NT2/D1 (cell line): ENCODE data around the gene LTBP2.

ENCODE experiments used
- DNase-seq: peaks from one replicate; pipeline ENCODE4 v3.0.0-alpha.2; 2011; ENCODE audit warnings: low read depth, low spot score
- H3K27me3 ChIP-seq: 2 replicates; pipeline ENCODE4 v1.6.0; 2011; ENCODE audit warnings: mild to moderate bottlenecking; ENCODE audit not compliant: insufficient read length, insufficient read depth
- H3K36me3 ChIP-seq: 2 replicates; pipeline ENCODE4 v1.6.1; 2011; ENCODE audit warnings: mild to moderate bottlenecking, low read length, mixed read lengths; ENCODE audit not compliant: insufficient read depth, insufficient read length
- H3K4me1 ChIP-seq: 2 replicates; pipeline ENCODE4 v1.5.1; 2011; ENCODE audit not compliant: insufficient read depth, insufficient read length
- H3K4me3 ChIP-seq: 2 replicates; pipeline ENCODE4 v1.5.1; 2011; ENCODE audit warnings: low read depth; ENCODE audit not compliant: insufficient read length
- H3K9ac ChIP-seq: 2 replicates; pipeline ENCODE4 v1.6.0; 2011; ENCODE audit warnings: low read depth; ENCODE audit not compliant: insufficient read length
- H3K9me3 ChIP-seq: 2 replicates; pipeline ENCODE4 v1.5.1; 2011; ENCODE audit warnings: mild to moderate bottlenecking, low read length; ENCODE audit not compliant: insufficient read depth
- SUZ12 ChIP-seq: IDR thresholded peaks from 2 replicates; pipeline ENCODE4 v1.6.1; 2011; ENCODE audit not compliant: insufficient read length, insufficient read depth; ENCODE audit errors: extremely low read depth
- YY1 ChIP-seq: IDR thresholded peaks from 2 replicates; pipeline ENCODE4 v1.6.1; 2011; ENCODE audit not compliant: insufficient read length, insufficient read depth
- ZNF274 ChIP-seq: IDR thresholded peaks from 2 replicates; pipeline ENCODE4 v1.6.1; 2011; ENCODE audit warnings: mild to moderate bottlenecking, low read depth, low read length

The LTBP2 gene

DNA sequence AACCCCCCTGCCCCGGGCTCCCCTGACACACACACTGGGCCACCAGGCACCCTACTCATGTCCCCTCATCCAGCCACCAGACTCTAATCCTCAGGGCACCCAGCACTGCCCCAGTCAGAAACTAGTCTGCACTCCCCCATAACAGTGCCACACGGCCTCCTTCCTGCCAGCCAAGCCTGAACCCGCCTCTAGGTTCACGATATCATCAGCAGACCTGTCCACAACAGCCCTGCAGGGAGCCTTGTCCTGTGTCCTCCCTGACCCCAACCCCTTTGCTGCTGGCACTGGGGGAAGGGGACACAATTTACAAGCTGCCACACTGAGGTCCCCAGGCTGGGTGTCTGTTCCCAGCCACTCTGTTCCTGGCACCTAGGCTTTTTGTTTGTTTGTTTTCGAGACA, 33.6 kb downstream of the LTBP2 start:
- no peaks in the 10 kb centered on the region for H3K9me3 ChIP-seq
- no peak for DNase-seq
- H3K9ac ChIP-seq: no peak overlapping the region
- peaks cover 4% of the 10 kb centered on the region for H3K4me1 ChIP-seq
- H3K36me3 ChIP-seq: peaks cover 4% of the 10 kb centered on the region
- H3K4me3 ChIP-seq: no peak overlapping the region
- H3K27me3 ChIP-seq: no peaks in the 10 kb centered on the region
- TF ChIP-seq ZNF274 (no peak), SUZ12 (no peak), YY1 (no peak)

- Histone ChIP-seq H3K4me1 (peaks cover 9% of the 10 kb centered on the region), H3K36me3 (peaks cover 4% of the 10 kb centered on the region), H3K9me3 (no peaks in the 10 kb centered on the region), H3K27me3 (no peaks in the 10 kb centered on the region), H3K9ac (no peak overlapping the region), H3K4me3 (no peak overlapping the region)
- TF ChIP-seq YY1 (no peak), ZNF274 (no peak), SUZ12 (no peak)
- DNase-seq: no peak
These were observed 34.1 kb downstream of the LTBP2 start for GRCh38 chr14:74577948-74578275.

DNA sequence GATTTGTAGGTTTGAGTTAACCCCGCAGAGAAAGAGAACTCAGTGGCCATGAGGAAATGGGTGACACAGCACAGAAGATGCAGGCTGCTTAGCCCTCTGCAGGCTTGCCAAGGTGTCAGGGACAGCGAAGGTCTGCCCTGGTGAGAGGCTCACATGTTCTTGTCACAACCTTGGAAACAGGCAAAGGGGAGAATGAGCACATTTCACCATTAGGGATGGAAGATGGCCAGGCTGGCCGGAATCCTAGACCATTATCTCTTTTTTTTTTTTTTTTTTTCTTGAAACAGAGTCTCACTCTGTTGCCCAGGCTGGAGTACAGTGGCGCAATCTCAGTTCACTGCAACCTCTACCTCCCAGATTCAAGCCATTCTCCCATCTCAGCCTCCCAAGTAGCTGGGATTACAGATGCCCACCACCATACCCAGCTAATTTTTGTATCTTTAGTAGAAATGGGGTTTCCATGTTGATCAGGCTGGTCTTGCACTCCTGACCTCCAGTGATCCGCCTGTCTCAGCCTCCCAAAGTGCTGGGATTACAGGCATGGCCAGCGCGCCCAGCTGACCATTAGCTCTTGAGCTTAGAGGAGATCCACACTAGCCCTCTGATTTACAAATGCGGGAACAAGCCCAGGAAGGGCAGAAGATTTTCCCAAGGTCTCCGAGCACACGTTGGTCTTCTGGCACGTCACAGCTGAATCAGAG, 34.6 kb downstream of the LTBP2 start:
- Histone ChIP-seq H3K9ac (no peak overlapping the region), H3K36me3 (peaks cover 2% of the 10 kb centered on the region), H3K4me3 (no peak overlapping the region), H3K4me1 (peaks cover 10% of the 10 kb centered on the region), H3K9me3 (no peaks in the 10 kb centered on the region), H3K27me3 (no peaks in the 10 kb centered on the region)
- no peak for DNase-seq
- no peak for TF ChIP-seq SUZ12
- no peak for TF ChIP-seq YY1
- no peak for TF ChIP-seq ZNF274

DNA sequence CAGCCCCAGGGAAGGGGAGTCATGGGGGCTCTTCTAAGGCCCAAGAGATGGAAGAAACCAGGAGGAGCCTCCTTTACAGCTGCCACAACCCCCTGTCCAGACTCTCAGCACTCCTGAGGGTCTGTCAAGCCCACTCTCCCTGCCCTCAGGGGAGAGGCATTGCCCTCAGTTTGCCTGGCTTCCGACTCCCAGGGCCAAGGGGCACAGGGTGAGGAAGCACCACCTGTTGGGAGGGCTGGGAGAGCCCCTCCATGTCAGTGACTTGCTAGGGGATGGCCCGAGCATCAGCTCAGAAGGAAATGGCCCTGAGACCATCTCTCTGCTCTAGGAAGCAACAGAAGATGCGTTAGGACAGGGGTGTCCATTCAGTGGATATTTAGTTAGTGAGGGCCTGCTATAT, 36.1 kb downstream of the LTBP2 start:
- H3K9ac ChIP-seq: no peak overlapping the region
- H3K4me1 ChIP-seq: peaks cover 11% of the 10 kb centered on the region
- no peak overlapping the region for H3K4me3 ChIP-seq
- H3K27me3 ChIP-seq: no peaks in the 10 kb centered on the region
- TF ChIP-seq SUZ12: no peak
- no peak for TF ChIP-seq ZNF274
- no peak for TF ChIP-seq YY1
- no peaks in the 10 kb centered on the region for H3K9me3 ChIP-seq
- no peak for DNase-seq
- no peaks in the 10 kb centered on the region for H3K36me3 ChIP-seq

DNA sequence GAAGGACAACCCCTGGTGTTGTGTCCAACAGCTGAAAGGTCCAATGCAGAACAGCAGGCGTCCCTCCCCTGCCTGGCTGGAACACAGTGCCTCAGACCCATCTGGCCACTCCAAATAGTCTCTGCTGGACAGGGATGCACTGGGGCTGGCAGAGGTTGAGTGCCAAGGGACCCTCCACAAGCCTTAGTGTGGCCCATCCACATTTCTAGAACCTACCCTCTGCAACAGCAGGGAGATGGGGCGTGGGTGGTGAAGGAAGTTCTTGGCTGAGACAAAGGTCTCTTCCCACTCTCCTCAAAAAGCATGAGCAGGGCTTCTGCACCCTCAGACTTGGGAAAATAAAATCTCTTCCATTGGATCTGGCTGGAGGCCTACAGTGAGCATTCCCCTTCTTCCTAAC, 36.5 kb downstream of the LTBP2 start:
- no peaks in the 10 kb centered on the region for H3K9me3 ChIP-seq
- TF ChIP-seq ZNF274 (no peak), YY1 (no peak), SUZ12 (no peak)
- H3K9ac ChIP-seq: no peak overlapping the region
- H3K4me3 ChIP-seq: no peak overlapping the region
- DNase-seq: no peak
- peaks cover 11% of the 10 kb centered on the region for H3K4me1 ChIP-seq
- H3K36me3 ChIP-seq: no peaks in the 10 kb centered on the region
- H3K27me3 ChIP-seq: no peaks in the 10 kb centered on the region

DNA sequence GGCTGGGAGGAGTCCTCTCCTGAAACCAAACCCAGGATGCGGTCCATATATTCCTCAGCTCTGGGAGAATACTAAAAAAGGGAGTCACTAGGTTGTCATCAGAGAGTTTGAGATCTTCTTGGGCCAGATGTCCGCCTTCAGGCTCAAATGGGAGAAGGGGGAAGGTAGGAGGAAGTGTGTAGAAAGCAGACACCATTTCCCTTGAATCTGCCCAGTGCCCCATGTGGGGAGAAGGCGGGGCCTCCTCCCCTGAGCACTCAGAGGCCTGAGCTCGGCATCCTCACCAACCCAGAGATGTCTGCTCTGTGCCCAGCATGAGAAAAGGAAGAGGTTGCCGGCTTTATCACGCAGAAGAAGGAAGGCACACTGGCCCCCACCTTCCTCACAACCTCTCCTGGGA, 37.3 kb downstream of the LTBP2 start:
- no peak overlapping the region for H3K4me3 ChIP-seq
- H3K9me3 ChIP-seq: no peaks in the 10 kb centered on the region
- no peak for DNase-seq
- peaks cover 11% of the 10 kb centered on the region for H3K4me1 ChIP-seq
- H3K36me3 ChIP-seq: no peaks in the 10 kb centered on the region
- no peak for TF ChIP-seq ZNF274
- TF ChIP-seq SUZ12: no peak
- TF ChIP-seq YY1: no peak
- no peak overlapping the region for H3K9ac ChIP-seq
- H3K27me3 ChIP-seq: no peaks in the 10 kb centered on the region

- no peak for DNase-seq
- Histone ChIP-seq H3K4me3 (no peak overlapping the region), H3K27me3 (no peaks in the 10 kb centered on the region), H3K9me3 (no peaks in the 10 kb centered on the region), H3K36me3 (no peaks in the 10 kb centered on the region), H3K4me1 (peaks cover 8% of the 10 kb centered on the region), H3K9ac (no peak overlapping the region)
- TF ChIP-seq ZNF274: no peak
- no peak for TF ChIP-seq YY1
- no peak for TF ChIP-seq SUZ12
These were observed 38.0 kb downstream of the LTBP2 start for GRCh38 chr14:74574090-74574433.
